Skeletal muscle tissue (tissue), 4 donors: Measurements from ENCODE around the gene MARK1. TPM values are rescaled to one million over a fixed set of nuclear protein-coding genes. Genes with fewer than 3 reads are reported as not detected.

Source experiments
- H3K27ac ChIP-seq: one replicate; pipeline ENCODE4 v1.7.0; 2013; ENCODE audit warnings: mild to moderate bottlenecking, low read depth, low read length, inconsistent platforms
- H3K27me3 ChIP-seq, 3 donors: one replicate each; pipeline ENCODE4 v1.7.0; 2013; ENCODE audit warnings: low read length in 3 of 3; ENCODE audit not compliant: control insufficient read depth in 3 of 3, insufficient read depth in 3 of 3
- H3K36me3 ChIP-seq, 3 donors: one replicate each; pipeline ENCODE4 v1.7.0; 2013; ENCODE audit warnings: low read length in 3 of 3; ENCODE audit not compliant: control insufficient read depth in 3 of 3, insufficient read depth in 3 of 3
- H3K4me1 ChIP-seq, 3 donors: one replicate each; pipeline ENCODE4 v1.7.0; 2013; ENCODE audit warnings: low read length in 3 of 3, mild to moderate bottlenecking in 3 of 3; ENCODE audit not compliant: control insufficient read depth in 3 of 3, insufficient read depth in 3 of 3
- H3K4me3 ChIP-seq, 3 donors: one replicate each; pipeline ENCODE4 v1.7.0; 2013; ENCODE audit warnings: low read length in 3 of 3
- H3K9ac ChIP-seq, 3 donors: one replicate each; pipeline ENCODE4 v1.7.0; 2013; ENCODE audit warnings: low read length in 3 of 3, mild to moderate bottlenecking in 3 of 3, moderate library complexity in 2 of 3, low read depth in 1 of 3
- H3K9me3 ChIP-seq, 3 donors: one replicate each; pipeline ENCODE4 v1.7.0; 2013; ENCODE audit warnings: low read length in 3 of 3; ENCODE audit not compliant: control insufficient read depth in 3 of 3
- total RNA-seq: library from RNA; depleted of rRNA; stranded (reverse); fragments of >200 nt; gene quantifications from one replicate; pipeline ENCODE4 v1.2.3, GENCODE V29; 2014
- donor health status: Osteomylitis.

MARK1 gene
- 9.9 TPM for total RNA-seq

GRCh38 chr1:220527908-220528678 lies at the start of gene MARK1:
Gene MARK1 (plus strand): TSS chr1:220528136. CDS start chr1:220528823, 687 bp downstream.
- Histone ChIP-seq H3K36me3 (no peaks in the 10 kb centered on the region), H3K4me3 (peak within 1 kb of the TSS; percentile 78 to 86 (median 80)), H3K4me1 (peaks cover 4 to 8% (median 7%) of the 10 kb centered on the region in 3 donors), H3K27me3 (peaks cover 0 to 12% (median 5%) of the 10 kb centered on the region in 3 donors), H3K9me3 (no peaks in the 10 kb centered on the region), H3K27ac (peak within 1 kb of the TSS; percentile 68), H3K9ac (peak within 1 kb of the TSS; percentile 80 to 89 (median 81))

- no peak overlapping the region for H3K4me3 ChIP-seq
- peaks cover 0 to 9% (median 0%) of the 10 kb centered on the region in 3 donors for H3K4me1 ChIP-seq
- no peak overlapping the region for H3K9ac ChIP-seq
- no peaks in the 10 kb centered on the region for H3K9me3 ChIP-seq
- peak overlapping the region; percentile 56 for H3K27ac ChIP-seq
- H3K36me3 ChIP-seq, result no peaks in the 10 kb centered on the region
- H3K27me3 ChIP-seq, result no peaks in the 10 kb centered on the region
Measured at GRCh38 chr1:220483700-220484099, 44.2 kb upstream of the MARK1 start.

GRCh38 chr1:220484135-220484534 lies 43.8 kb upstream of the MARK1 start:
- Histone ChIP-seq H3K4me3 (no peak overlapping the region), H3K27ac (peak overlapping the region; percentile 56), H3K36me3 (no peaks in the 10 kb centered on the region), H3K9ac (no peak overlapping the region), H3K9me3 (no peaks in the 10 kb centered on the region), H3K27me3 (no peaks in the 10 kb centered on the region), H3K4me1 (peaks cover 0 to 9% (median 0%) of the 10 kb centered on the region in 3 donors)

- Histone ChIP-seq H3K4me3 (no peak overlapping the region), H3K27ac (no peak overlapping the region), H3K9ac (no peak overlapping the region), H3K4me1 (peaks cover 0 to 9% (median 0%) of the 10 kb centered on the region in 3 donors), H3K27me3 (no peaks in the 10 kb centered on the region), H3K36me3 (no peaks in the 10 kb centered on the region), H3K9me3 (no peaks in the 10 kb centered on the region)
Measured at GRCh38 chr1:220485131-220485530, 42.8 kb upstream of the MARK1 start.

- Histone ChIP-seq H3K4me3 (no peak overlapping the region), H3K4me1 (peaks cover 0 to 9% (median 0%) of the 10 kb centered on the region in 3 donors), H3K36me3 (no peaks in the 10 kb centered on the region), H3K27ac (no peak overlapping the region), H3K9me3 (no peaks in the 10 kb centered on the region), H3K9ac (no peak overlapping the region), H3K27me3 (no peaks in the 10 kb centered on the region)
Measured at GRCh38 chr1:220485791-220486190, 42.1 kb upstream of the MARK1 start.

GRCh38 chr1:220487297-220487820 lies 40.6 kb upstream of the MARK1 start:
- Histone ChIP-seq H3K4me1 (peaks cover 0 to 9% (median 0%) of the 10 kb centered on the region in 3 donors), H3K27ac (no peak overlapping the region), H3K9ac (no peak overlapping the region), H3K9me3 (no peaks in the 10 kb centered on the region), H3K27me3 (no peaks in the 10 kb centered on the region), H3K4me3 (no peak overlapping the region), H3K36me3 (no peaks in the 10 kb centered on the region)

GRCh38 chr1:220491891-220492290 lies 36.0 kb upstream of the MARK1 start:
- no peaks in the 10 kb centered on the region for H3K4me1 ChIP-seq
- H3K9ac ChIP-seq, result no peak overlapping the region
- H3K9me3 ChIP-seq, result no peaks in the 10 kb centered on the region
- no peaks in the 10 kb centered on the region for H3K36me3 ChIP-seq
- H3K4me3 ChIP-seq, result no peak overlapping the region
- H3K27me3 ChIP-seq, result no peaks in the 10 kb centered on the region
- no peak overlapping the region for H3K27ac ChIP-seq

- no peaks in the 10 kb centered on the region for H3K4me1 ChIP-seq
- H3K36me3 ChIP-seq, result no peaks in the 10 kb centered on the region
- no peaks in the 10 kb centered on the region for H3K9me3 ChIP-seq
- H3K9ac ChIP-seq, result no peak overlapping the region
- H3K27me3 ChIP-seq, result peaks cover 0 to 3% (median 0%) of the 10 kb centered on the region in 3 donors
- H3K27ac ChIP-seq, result no peak overlapping the region
- no peak overlapping the region for H3K4me3 ChIP-seq
Measured at GRCh38 chr1:220497220-220497947, 30.6 kb upstream of the MARK1 start.

- Histone ChIP-seq H3K27me3 (peaks cover 0 to 3% (median 0%) of the 10 kb centered on the region in 3 donors), H3K9ac (no peak overlapping the region)
Measured at GRCh38 chr1:220498188-220498587, 29.7 kb upstream of the MARK1 start.

GRCh38 chr1:220500372-220500771 lies 27.6 kb upstream of the MARK1 start:
- Histone ChIP-seq H3K36me3 (no peaks in the 10 kb centered on the region), H3K27ac (no peak overlapping the region), H3K9ac (no peak overlapping the region), H3K27me3 (peaks cover 0 to 3% (median 0%) of the 10 kb centered on the region in 3 donors), H3K9me3 (no peaks in the 10 kb centered on the region), H3K4me3 (no peak overlapping the region), H3K4me1 (no peaks in the 10 kb centered on the region)

More at GRCh38 chr1:220498188-220498587, 29.7 kb upstream of the MARK1 start:
- H3K36me3 ChIP-seq, result no peaks in the 10 kb centered on the region
- H3K4me3 ChIP-seq, result no peak overlapping the region
- no peaks in the 10 kb centered on the region for H3K9me3 ChIP-seq
- no peak overlapping the region for H3K27ac ChIP-seq
- no peaks in the 10 kb centered on the region for H3K4me1 ChIP-seq
